GM12878 (cell line): ENCODE data around the gene UQCC5. TPM values are rescaled to one million over a fixed set of nuclear protein-coding genes. Genes with fewer than 3 reads are reported as not detected.

Source experiments
- ATAC-seq: fragments of 200-7000 bp; cut with Tn5 transposase; 3 replicates; pipeline ENCODE4 v1.9.1; 2020; ENCODE audit warnings: mild to moderate bottlenecking, moderate library complexity
- BruUV-seq: library from RNA; stranded (reverse); fragments of 400-500 nt; replicated peaks from 2 replicates; lab custom pipeline; 2021; lab: Mats Ljungman, UMichigan
- CTCF ChIA-PET: fragments of 300-600 bp; sonication (Branson Sonifier 250); formaldehyde crosslinking; extraction: SDS; loops from one replicate; lab custom pipeline; 2021; ENCODE audit warnings: inconsistent platforms; lab: Yijun Ruan, JAX
- POLR2A ChIA-PET: fragments of 350-600 bp; formaldehyde crosslinking; extraction: SDS; loops from one replicate; lab custom pipeline; 2021; ENCODE audit warnings: inconsistent platforms; lab: Charles Lee
- RAD21 ChIA-PET: fragments of 300-600 bp; sonication (Branson Sonifier 250); formaldehyde crosslinking; loops from one replicate; lab custom pipeline; 2023; ENCODE audit warnings: antibody characterized with exemption; ENCODE audit not compliant: unreplicated experiment; lab: Charles Lee
- SMC1A ChIA-PET: fragments of 300-600 bp; sonication (Branson Sonifier 250); formaldehyde crosslinking; loops from one replicate; lab custom pipeline; 2023; ENCODE audit not compliant: unreplicated experiment, uncharacterized antibody; lab: Charles Lee
- DNase-seq: peaks from one replicate; pipeline ENCODE4 v3.0.0-alpha.2; 2011; ENCODE audit warnings: low read depth, low spot score
- FAIRE-seq: peaks from 3 replicates; lab custom pipeline; 2011; peaks lifted over from hg19 to GRCh38; lab: Jason Lieb, UNC
- H2AFZ ChIP-seq: 2 replicates; pipeline ENCODE4 v1.6.0; 2011; ENCODE audit warnings: low read depth, low read length, control low read depth; ENCODE audit not compliant: control insufficient read depth
- H3K27ac ChIP-seq: 2 replicates; pipeline ENCODE4 v1.5.1; 2011; ENCODE audit warnings: control low read depth; ENCODE audit not compliant: control insufficient read depth, insufficient read depth
- H3K27me3 ChIP-seq, 2 experiments: replicated peaks in 1 of 2; 2 replicates each; pipeline versions ENCODE4 v1.6.0 to v1.6.1; 2011; ENCODE audit warnings: low read length in 1 of 2; ENCODE audit not compliant: control insufficient read depth in 2 of 2, insufficient read depth in 2 of 2
- H3K36me3 ChIP-seq, 2 experiments: 2 replicates each; pipeline ENCODE4 v1.5.1; 2011; ENCODE audit warnings: low read length in 1 of 2; ENCODE audit not compliant: control insufficient read depth in 2 of 2, insufficient read depth in 2 of 2
- H3K4me1 ChIP-seq: 2 replicates; pipeline ENCODE4 v1.6.1; 2011; ENCODE audit warnings: mild to moderate bottlenecking, low read length, moderate library complexity, mixed read lengths; ENCODE audit not compliant: control insufficient read depth, insufficient read depth
- H3K4me2 ChIP-seq: 2 replicates; pipeline ENCODE4 v1.6.0; 2011; ENCODE audit warnings: control low read depth; ENCODE audit not compliant: control insufficient read depth, insufficient read depth
- H3K4me3 ChIP-seq: fragments of 200-600 bp; sonication (generic); 2 replicates; pipeline ENCODE4 v1.5.1; 2016
- H3K79me2 ChIP-seq: 2 replicates; pipeline ENCODE4 v1.6.0; 2011; ENCODE audit warnings: low read length; ENCODE audit not compliant: control insufficient read depth, insufficient read depth
- H3K9ac ChIP-seq: 2 replicates; pipeline ENCODE4 v1.8.0; 2011; ENCODE audit warnings: low read length, control low read depth, mixed read lengths; ENCODE audit not compliant: control insufficient read depth, insufficient read depth
- H3K9me3 ChIP-seq: replicated peaks from 3 replicates; pipeline ENCODE4 v1.5.1; 2011; ENCODE audit warnings: mild to moderate bottlenecking, low read length; ENCODE audit not compliant: control insufficient read depth, insufficient read depth
- H4K20me1 ChIP-seq: 2 replicates; pipeline ENCODE4 v1.6.0; 2011; ENCODE audit not compliant: control insufficient read depth, insufficient read depth
- BCL11A ChIP-seq: IDR thresholded peaks from 2 replicates; pipeline ENCODE4 v1.6.1; 2011; ENCODE audit warnings: low read depth, low read length
- EP300 ChIP-seq, 2 experiments: fragments of 150-350 bp in 1 of 2; IDR thresholded peaks; 2 replicates each; pipeline ENCODE4 v1.6.1; 2011 to 2012; ENCODE audit warnings: low read depth in 2 of 2, low read length in 2 of 2, borderline replicate concordance in 1 of 2, improper control_type of control experiment in 1 of 2, inconsistent platforms in 1 of 2; ENCODE audit not compliant: control insufficient read depth in 1 of 2
- KAT2A ChIP-seq: conservative IDR thresholded peaks from 2 replicates; pipeline ENCODE4 v1.6.1; 2011; ENCODE audit warnings: low read depth, low read length; ENCODE audit not compliant: control insufficient read depth
- KDM1A ChIP-seq: fragments of 200-600 bp; sonication (generic); IDR thresholded peaks from 2 replicates; pipeline ENCODE4 v1.6.1; 2016; ENCODE audit warnings: borderline replicate concordance
- MTA2 ChIP-seq: fragments of 450-650 bp; IDR thresholded peaks from 2 replicates; pipeline ENCODE4 v1.6.1; 2016; ENCODE audit warnings: low read depth, mild to moderate bottlenecking, moderate library complexity
- PML ChIP-seq: IDR thresholded peaks from 2 replicates; pipeline ENCODE4 v1.6.1; 2012; ENCODE audit warnings: low read length, inconsistent platforms
- RB1 ChIP-seq: fragments of 450-650 bp; formaldehyde crosslinking; IDR thresholded peaks from 2 replicates; pipeline ENCODE4 v1.6.1; 2017; ENCODE audit warnings: mild to moderate bottlenecking, borderline replicate concordance
- SIX5 ChIP-seq: IDR thresholded peaks from 2 replicates; pipeline ENCODE4 v1.6.1; 2011; ENCODE audit warnings: mild to moderate bottlenecking, low read depth, low read length, moderate library complexity; ENCODE audit not compliant: severe bottlenecking
- SPI1 ChIP-seq: IDR thresholded peaks from 2 replicates; pipeline ENCODE4 v1.6.1; 2011; ENCODE audit warnings: low read depth, mild to moderate bottlenecking, low read length, moderate library complexity, borderline replicate concordance; ENCODE audit not compliant: insufficient read depth
- TBL1XR1 ChIP-seq: IDR thresholded peaks from 2 replicates; pipeline ENCODE4 v1.6.1; 2012; ENCODE audit warnings: low read depth, low read length, improper control_type of control experiment
- ZZZ3 ChIP-seq: IDR thresholded peaks from 2 replicates; pipeline ENCODE4 v1.6.1; 2011; ENCODE audit warnings: low read depth; ENCODE audit not compliant: control insufficient read depth, insufficient read length
- WGBS: methylation state at CpG from one replicate; pipeline ENCODE4 v1.1.6; 2016; ENCODE audit warnings: low lambda C conversion rate; ENCODE audit not compliant: insufficient replicate concordance, insufficient coverage; ENCODE audit errors: missing lambda C conversion rate; 5-methylcytosine and 5-hydroxymethylcytosine counted together
- in situ Hi-C: fragments of 300-500 bp; cut with MboI; formaldehyde crosslinking; loops from 9 replicates; pipeline ENCODE4 v1.14.3; 2018; ENCODE audit warnings: mixed read lengths
- intact Hi-C: fragments of 100-400 bp; cut with micrococcal nuclease; formaldehyde crosslinking; loops from one replicate; pipeline ENCODE4 v1.14.2; 2022; ENCODE audit not compliant: unreplicated experiment
- polyA plus RNA-seq, 11 experiments: library from polyadenylated mRNA; depleted of rRNA in 4 of 11; unstranded in 6 of 11; stranded (reverse) in 5 of 11; fragments of >200 nt; fragmentation: Nextera tagmentation in 4 of 11; fragmentation: Illumina TruSeq in 1 of 11; extraction: Ambion mirVana in 4 of 11; extraction: Trizol in 1 of 11; gene quantifications; 1 replicate in 1 of 11; 2 replicates in 10 of 11; pipeline versions ENCODE4 v1.2.1 to v1.2.3, GENCODE V29; 2011 to 2016; ENCODE audit warnings: inconsistent platforms in 2 of 11, missing spikeins in 2 of 11, low read depth in 1 of 11
- total RNA-seq, 4 experiments: library from RNA; depleted of rRNA in 3 of 4; stranded (reverse); fragments of >200 nt in 3 of 4; fragmentation: Illumina TruSeq in 1 of 4; extraction: Trizol in 1 of 4; gene quantifications; 2 replicates each; pipeline versions ENCODE4 v1.2.1 to v1.2.3, GENCODE V29; 2013 to 2021
- TF ChIP-seq, protein P1 (sequence below): fragments of 450-650 bp; IDR thresholded peaks from 2 replicates; pipeline ENCODE4 v1.6.1; 2016; ENCODE audit warnings: mild to moderate bottlenecking
- TF ChIP-seq, protein P2 (sequence below), 3 experiments: IDR thresholded peaks in 2 of 3; conservative IDR thresholded peaks in 1 of 3; 2 replicates each; pipeline ENCODE4 v1.5.1; 2011; ENCODE audit warnings: low read depth in 3 of 3, low read length in 3 of 3, mild to moderate bottlenecking in 3 of 3, control low read depth in 2 of 3, moderate library complexity in 2 of 3, inconsistent platforms in 1 of 3, mixed read lengths in 1 of 3; ENCODE audit not compliant: control insufficient read depth in 2 of 3, insufficient read depth in 1 of 3; ENCODE audit errors: extremely low read depth in 1 of 3
- TF ChIP-seq, protein P3 (sequence below): fragments of 450-650 bp; IDR thresholded peaks from 2 replicates; pipeline ENCODE4 v1.6.1; 2016; ENCODE audit warnings: mild to moderate bottlenecking, moderate library complexity, borderline replicate concordance

The UQCC5 gene
- total and polyA plus RNA-seq, 10 of the 15 experiments (the other 5 are each of a cell fraction or from before 2014, with no cell fraction given), result 15.1 to 84.8 (median 28.0) TPM

DNA sequence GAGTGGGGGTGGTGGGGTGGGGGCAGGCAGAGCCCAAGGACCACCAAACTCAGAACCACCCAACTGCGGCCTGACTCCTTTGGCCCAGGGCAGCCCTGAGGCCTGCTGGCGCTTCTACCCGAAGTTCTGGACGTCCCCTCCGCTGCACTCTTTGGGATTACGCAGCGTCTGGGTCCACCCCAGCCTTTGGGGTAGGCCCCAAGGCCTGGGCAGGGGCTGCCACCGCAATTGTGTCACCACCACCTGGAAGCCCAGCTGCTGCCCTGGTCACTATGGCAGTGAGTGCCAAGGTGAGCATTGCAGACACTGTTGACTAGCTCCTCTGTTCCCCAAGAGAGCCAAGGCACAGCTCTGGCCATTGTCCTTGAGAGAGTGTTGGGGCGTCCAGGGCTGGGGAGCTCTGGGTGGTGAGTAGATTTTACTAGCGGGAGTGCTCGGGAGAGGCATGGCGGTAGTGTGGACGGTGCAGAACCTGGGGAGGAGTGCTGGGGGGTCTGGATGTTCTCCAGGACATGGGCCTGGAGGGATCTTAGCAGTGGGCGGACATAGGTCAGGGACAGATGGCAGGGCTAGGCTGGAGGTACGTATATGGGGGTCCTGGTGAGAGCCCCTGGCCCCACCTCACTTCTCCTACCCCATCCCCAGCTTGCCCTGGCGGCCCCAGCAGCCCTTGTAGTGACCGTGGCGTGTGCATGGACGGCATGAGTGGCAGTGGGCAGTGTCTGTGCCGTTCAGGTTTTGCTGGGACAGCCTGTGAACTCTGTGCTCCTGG lies 15.5 kb upstream of the UQCC5 start:
- FAIRE-seq (no peak), ATAC-seq (no peak), DNase-seq (no peak)
- ChIA-PET CTCF (no interaction called here), RAD21 (no interaction called here), SMC1A (no interaction called here), POLR2A (no interaction called here)
- Histone ChIP-seq H2AFZ (no peak overlapping the region), H3K9me3 (no peaks in the 10 kb centered on the region), H3K27me3 (no peaks in the 10 kb centered on the region), H3K9ac (no peak overlapping the region), H3K79me2 (no peaks in the 10 kb centered on the region), H3K27ac (no peak overlapping the region), H3K4me2 (no peak overlapping the region), H3K4me3 (no peak overlapping the region), H3K36me3 (peaks cover 0 to 4% of the 10 kb centered on the region in 2 experiments; a peak in 2 of 4 replicates), H4K20me1 (no peaks in the 10 kb centered on the region), H3K4me1 (no peaks in the 10 kb centered on the region)
- intact Hi-C loops (no loop called here), in situ Hi-C loops (no loop called here)
- BruUV-seq, result no TSS peak
- WGBS, result 70% methylated on average over 20 of the region's 20 CpGs
- TF ChIP-seq RB1, result no peak
- TF ChIP-seq KDM1A, result no peak
- TF ChIP-seq MTA2, result no peak
- TF ChIP-seq, protein P1, sequence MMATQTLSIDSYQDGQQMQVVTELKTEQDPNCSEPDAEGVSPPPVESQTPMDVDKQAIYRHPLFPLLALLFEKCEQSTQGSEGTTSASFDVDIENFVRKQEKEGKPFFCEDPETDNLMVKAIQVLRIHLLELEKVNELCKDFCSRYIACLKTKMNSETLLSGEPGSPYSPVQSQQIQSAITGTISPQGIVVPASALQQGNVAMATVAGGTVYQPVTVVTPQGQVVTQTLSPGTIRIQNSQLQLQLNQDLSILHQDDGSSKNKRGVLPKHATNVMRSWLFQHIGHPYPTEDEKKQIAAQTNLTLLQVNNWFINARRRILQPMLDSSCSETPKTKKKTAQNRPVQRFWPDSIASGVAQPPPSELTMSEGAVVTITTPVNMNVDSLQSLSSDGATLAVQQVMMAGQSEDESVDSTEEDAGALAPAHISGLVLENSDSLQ, result no peak
- TF ChIP-seq ZZZ3, result no peak
- TF ChIP-seq PML, result no peak
- no peak for TF ChIP-seq EP300 (IDR thresholded peaks at IDR 0.05; ENCODE audit: borderline replicate concordance in 1 of 2, control insufficient read depth in 1 of 2, low read depth in 2 of 2, low read length in 2 of 2)
- no peak for TF ChIP-seq SIX5
- no peak for TF ChIP-seq KAT2A
- no peak for TF ChIP-seq TBL1XR1
- TF ChIP-seq, protein P2, sequence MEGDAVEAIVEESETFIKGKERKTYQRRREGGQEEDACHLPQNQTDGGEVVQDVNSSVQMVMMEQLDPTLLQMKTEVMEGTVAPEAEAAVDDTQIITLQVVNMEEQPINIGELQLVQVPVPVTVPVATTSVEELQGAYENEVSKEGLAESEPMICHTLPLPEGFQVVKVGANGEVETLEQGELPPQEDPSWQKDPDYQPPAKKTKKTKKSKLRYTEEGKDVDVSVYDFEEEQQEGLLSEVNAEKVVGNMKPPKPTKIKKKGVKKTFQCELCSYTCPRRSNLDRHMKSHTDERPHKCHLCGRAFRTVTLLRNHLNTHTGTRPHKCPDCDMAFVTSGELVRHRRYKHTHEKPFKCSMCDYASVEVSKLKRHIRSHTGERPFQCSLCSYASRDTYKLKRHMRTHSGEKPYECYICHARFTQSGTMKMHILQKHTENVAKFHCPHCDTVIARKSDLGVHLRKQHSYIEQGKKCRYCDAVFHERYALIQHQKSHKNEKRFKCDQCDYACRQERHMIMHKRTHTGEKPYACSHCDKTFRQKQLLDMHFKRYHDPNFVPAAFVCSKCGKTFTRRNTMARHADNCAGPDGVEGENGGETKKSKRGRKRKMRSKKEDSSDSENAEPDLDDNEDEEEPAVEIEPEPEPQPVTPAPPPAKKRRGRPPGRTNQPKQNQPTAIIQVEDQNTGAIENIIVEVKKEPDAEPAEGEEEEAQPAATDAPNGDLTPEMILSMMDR (IDR thresholded peaks at IDR 0.05 in 2 of 3, conservative IDR thresholded peaks at IDR 0.05 in 1 of 3; ENCODE audit: control insufficient read depth in 2 of 3, extremely low read depth in 1 of 3, insufficient read depth in 1 of 3, low read depth in 3 of 3, low read length in 3 of 3), result no peak
- TF ChIP-seq SPI1, result no peak
- TF ChIP-seq, protein P3, sequence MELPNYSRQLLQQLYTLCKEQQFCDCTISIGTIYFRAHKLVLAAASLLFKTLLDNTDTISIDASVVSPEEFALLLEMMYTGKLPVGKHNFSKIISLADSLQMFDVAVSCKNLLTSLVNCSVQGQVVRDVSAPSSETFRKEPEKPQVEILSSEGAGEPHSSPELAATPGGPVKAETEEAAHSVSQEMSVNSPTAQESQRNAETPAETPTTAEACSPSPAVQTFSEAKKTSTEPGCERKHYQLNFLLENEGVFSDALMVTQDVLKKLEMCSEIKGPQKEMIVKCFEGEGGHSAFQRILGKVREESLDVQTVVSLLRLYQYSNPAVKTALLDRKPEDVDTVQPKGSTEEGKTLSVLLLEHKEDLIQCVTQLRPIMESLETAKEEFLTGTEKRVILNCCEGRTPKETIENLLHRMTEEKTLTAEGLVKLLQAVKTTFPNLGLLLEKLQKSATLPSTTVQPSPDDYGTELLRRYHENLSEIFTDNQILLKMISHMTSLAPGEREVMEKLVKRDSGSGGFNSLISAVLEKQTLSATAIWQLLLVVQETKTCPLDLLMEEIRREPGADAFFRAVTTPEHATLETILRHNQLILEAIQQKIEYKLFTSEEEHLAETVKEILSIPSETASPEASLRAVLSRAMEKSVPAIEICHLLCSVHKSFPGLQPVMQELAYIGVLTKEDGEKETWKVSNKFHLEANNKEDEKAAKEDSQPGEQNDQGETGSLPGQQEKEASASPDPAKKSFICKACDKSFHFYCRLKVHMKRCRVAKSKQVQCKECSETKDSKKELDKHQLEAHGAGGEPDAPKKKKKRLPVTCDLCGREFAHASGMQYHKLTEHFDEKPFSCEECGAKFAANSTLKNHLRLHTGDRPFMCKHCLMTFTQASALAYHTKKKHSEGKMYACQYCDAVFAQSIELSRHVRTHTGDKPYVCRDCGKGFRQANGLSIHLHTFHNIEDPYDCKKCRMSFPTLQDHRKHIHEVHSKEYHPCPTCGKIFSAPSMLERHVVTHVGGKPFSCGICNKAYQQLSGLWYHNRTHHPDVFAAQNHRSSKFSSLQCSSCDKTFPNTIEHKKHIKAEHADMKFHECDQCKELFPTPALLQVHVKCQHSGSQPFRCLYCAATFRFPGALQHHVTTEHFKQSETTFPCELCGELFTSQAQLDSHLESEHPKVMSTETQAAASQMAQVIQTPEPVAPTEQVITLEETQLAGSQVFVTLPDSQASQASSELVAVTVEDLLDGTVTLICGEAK, result no peak
- no peak for TF ChIP-seq BCL11A
